A673 (cell line): Measurements from ENCODE around the gene ORMDL2. TPM values are rescaled to one million over a fixed set of nuclear protein-coding genes. Genes with fewer than 3 reads are reported as not detected.
A peak's percentile ranks its signal among the peaks of the same experiment; 100 is the strongest.

Experiments
- BruUV-seq: library from RNA; stranded (reverse); fragments of 400-500 nt; replicated peaks from 2 replicates; lab custom pipeline; 2021; lab: Mats Ljungman, UMichigan
- CTCF ChIA-PET: fragments of 300-600 bp; sonication (Branson Sonifier 250); formaldehyde crosslinking; loops from one replicate; lab custom pipeline; 2022; ENCODE audit warnings: antibody characterized with exemption; lab: Charles Lee
- POLR2A ChIA-PET: fragments of 300-600 bp; sonication (Branson Sonifier 250); formaldehyde crosslinking; loops from one replicate; lab custom pipeline; 2022; ENCODE audit warnings: antibody characterized with exemption; ENCODE audit not compliant: low non-redundant PET; lab: Charles Lee
- DNase-seq: peaks from one replicate; pipeline ENCODE4 v3.0.0-alpha.2; 2015; ENCODE audit warnings: low spot score
- H3K27ac ChIP-seq: fragments of 200-600 bp; sonication (generic); 2 replicates; pipeline ENCODE4 v1.5.1; 2016; ENCODE audit warnings: mixed run types, low read depth, mild to moderate bottlenecking, mixed read lengths, antibody characterized with exemption, low read length; ENCODE audit not compliant: poor library complexity, severe bottlenecking
- H3K27me3 ChIP-seq: fragments of 200-600 bp; sonication (generic); replicated peaks from 2 replicates; pipeline ENCODE4 v1.6.1; 2017; ENCODE audit warnings: mixed run types, low read depth, mild to moderate bottlenecking, mixed read lengths, antibody characterized with exemption, low read length; ENCODE audit not compliant: insufficient read depth, poor library complexity
- H3K36me3 ChIP-seq: fragments of 200-600 bp; sonication (generic); 2 replicates; pipeline ENCODE4 v1.6.1; 2016; ENCODE audit warnings: mixed run types, mild to moderate bottlenecking, mixed read lengths, antibody characterized with exemption, low read length; ENCODE audit not compliant: insufficient read depth, poor library complexity, severe bottlenecking
- H3K4me1 ChIP-seq: fragments of 200-600 bp; sonication (generic); 2 replicates; pipeline ENCODE4 v1.6.1; 2017; ENCODE audit warnings: mixed run types, mild to moderate bottlenecking, mixed read lengths, antibody characterized with exemption, low read length; ENCODE audit not compliant: insufficient read depth, poor library complexity, severe bottlenecking
- H3K4me3 ChIP-seq: fragments of 200-600 bp; sonication (generic); 2 replicates; pipeline ENCODE4 v1.5.1; 2016; ENCODE audit warnings: low read depth, mixed run types, mild to moderate bottlenecking, mixed read lengths, low read length; ENCODE audit not compliant: poor library complexity, severe bottlenecking
- H3K9me3 ChIP-seq: fragments of 200-600 bp; sonication (generic); 2 replicates; pipeline ENCODE4 v1.6.1; 2016; ENCODE audit warnings: mixed run types, low read depth, mild to moderate bottlenecking, mixed read lengths, antibody characterized with exemption, low read length; ENCODE audit not compliant: poor library complexity, severe bottlenecking
- EZH2 ChIP-seq: fragments of 200-600 bp; sonication (generic); IDR thresholded peaks from 2 replicates; pipeline ENCODE4 v1.6.1; 2017; ENCODE audit warnings: borderline replicate concordance, low read depth, mild to moderate bottlenecking, mixed read lengths, antibody characterized with exemption, low read length; ENCODE audit not compliant: poor library complexity, severe bottlenecking
- intact Hi-C: fragments of 100-400 bp; cut with micrococcal nuclease; formaldehyde crosslinking; loops from one replicate; pipeline ENCODE4 v1.10.0; 2022; ENCODE audit not compliant: unreplicated experiment
- total RNA-seq: library from RNA; stranded (reverse); gene quantifications from 2 replicates; pipeline ENCODE4 v1.2.3, GENCODE V29; 2021
- TF ChIP-seq, protein P1 (sequence below): fragments of 300-800, 200-600 bp; sonication (generic); conservative IDR thresholded peaks from 2 replicates; pipeline ENCODE4 v1.5.1; 2017; ENCODE audit warnings: low read depth, mild to moderate bottlenecking, antibody characterized with exemption, low read length, moderate library complexity, mixed read lengths

Gene ORMDL2
- total RNA-seq, 1 experiment from 2014 or later, result 32.3 TPM

DNA sequence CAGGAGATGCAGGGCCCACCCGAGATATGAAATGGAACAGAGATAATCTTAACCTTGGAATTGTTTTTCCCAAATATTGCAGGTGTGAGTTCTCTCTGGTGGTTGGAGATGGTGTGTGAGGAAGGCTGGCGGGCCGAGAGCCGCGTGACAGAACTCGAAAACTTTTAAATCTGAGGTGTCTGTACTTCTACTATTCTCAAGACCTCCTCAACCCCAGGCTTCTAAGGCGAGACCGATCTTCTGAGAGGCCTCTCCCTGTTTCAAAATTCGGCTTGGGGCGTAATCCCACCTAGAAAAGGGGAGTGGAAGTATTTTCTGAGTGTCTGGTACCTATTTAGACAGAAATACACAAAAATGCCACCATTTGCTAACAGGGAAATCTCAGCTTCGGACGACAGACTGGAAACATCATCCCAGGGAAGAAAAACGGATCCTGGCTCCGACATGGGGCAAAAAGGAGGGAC, 928 bp upstream of the ORMDL2 start:
- TF ChIP-seq, protein P1, sequence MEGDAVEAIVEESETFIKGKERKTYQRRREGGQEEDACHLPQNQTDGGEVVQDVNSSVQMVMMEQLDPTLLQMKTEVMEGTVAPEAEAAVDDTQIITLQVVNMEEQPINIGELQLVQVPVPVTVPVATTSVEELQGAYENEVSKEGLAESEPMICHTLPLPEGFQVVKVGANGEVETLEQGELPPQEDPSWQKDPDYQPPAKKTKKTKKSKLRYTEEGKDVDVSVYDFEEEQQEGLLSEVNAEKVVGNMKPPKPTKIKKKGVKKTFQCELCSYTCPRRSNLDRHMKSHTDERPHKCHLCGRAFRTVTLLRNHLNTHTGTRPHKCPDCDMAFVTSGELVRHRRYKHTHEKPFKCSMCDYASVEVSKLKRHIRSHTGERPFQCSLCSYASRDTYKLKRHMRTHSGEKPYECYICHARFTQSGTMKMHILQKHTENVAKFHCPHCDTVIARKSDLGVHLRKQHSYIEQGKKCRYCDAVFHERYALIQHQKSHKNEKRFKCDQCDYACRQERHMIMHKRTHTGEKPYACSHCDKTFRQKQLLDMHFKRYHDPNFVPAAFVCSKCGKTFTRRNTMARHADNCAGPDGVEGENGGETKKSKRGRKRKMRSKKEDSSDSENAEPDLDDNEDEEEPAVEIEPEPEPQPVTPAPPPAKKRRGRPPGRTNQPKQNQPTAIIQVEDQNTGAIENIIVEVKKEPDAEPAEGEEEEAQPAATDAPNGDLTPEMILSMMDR, result no peak
- TF ChIP-seq EZH2, result no peak
- H3K27me3 ChIP-seq, result no peaks in the 10 kb centered on the region
- H3K27ac ChIP-seq, result peak overlapping the region; percentile 75
- intact Hi-C loops, result loop anchor here (5.0 kb wide), 2 partner anchors 80 to 225 kb away; partner anchors contain the start of gene RPS26
- peaks cover 17% of the 10 kb centered on the region for H3K4me1 ChIP-seq
- ChIA-PET CTCF (interaction anchor here (0.5 to 1.5 kb wide), 4 partner anchors 78 to 241 kb away, joined by 3 to 7 read pairs (median 4); no protein-coding TSS in a partner anchor), POLR2A (interaction anchor here (1.4 kb wide), 1 partner anchor 13 kb away, joined by 15 read pairs; the partner anchor contains the start of gene DNAJC14)
- no peaks in the 10 kb centered on the region for H3K9me3 ChIP-seq
- peak; percentile 29 for DNase-seq
- peaks cover 54% of the 10 kb centered on the region for H3K36me3 ChIP-seq
- peak overlapping the region; percentile 71 for H3K4me3 ChIP-seq
- TSS peak; percentile 77 for BruUV-seq

DNA sequence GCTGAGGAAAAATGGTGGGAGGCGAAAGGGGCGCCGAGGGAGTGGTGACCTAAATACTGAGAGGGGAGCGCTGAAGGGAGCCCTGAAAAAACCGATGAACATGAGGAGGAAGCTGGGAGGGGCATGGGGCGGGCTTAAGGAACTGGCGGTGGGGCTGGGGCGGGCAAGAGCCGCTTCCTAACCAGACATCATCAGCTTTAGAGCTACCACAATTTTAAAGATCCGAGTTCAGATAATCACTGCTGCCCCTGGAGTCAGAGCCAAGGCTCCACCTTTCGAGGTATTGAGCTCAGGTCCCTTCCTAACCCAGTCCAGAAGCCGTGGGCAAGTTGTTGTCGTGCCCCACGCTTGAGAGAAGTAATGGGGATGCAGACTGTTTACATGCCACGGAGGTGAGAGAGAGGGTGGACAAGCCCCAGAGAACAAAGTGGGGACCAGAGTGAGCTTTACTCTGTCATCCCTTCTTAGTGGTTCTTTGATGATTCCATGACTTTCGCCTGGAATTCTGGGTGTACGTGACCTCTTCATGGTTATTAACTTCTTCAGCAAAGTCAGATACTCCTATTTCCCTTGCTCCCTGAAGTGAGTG, 393 bp downstream of the ORMDL2 start:
- H3K4me1 ChIP-seq, result peaks cover 17% of the 10 kb centered on the region
- H3K4me3 ChIP-seq, result peak overlapping the region; percentile 71
- POLR2A ChIA-PET, result interaction anchor here (1.4 kb wide), 1 partner anchor 12 kb away, joined by 15 read pairs; the partner anchor contains the start of gene DNAJC14
- DNase-seq, result no peak
- BruUV-seq, result TSS peak; percentile 48
- no peak for TF ChIP-seq EZH2
- TF ChIP-seq, protein P1, result no peak
- H3K27me3 ChIP-seq, result no peaks in the 10 kb centered on the region
- H3K36me3 ChIP-seq, result peaks cover 67% of the 10 kb centered on the region
- peak overlapping the region; percentile 49 for H3K27ac ChIP-seq
- intact Hi-C loops, result loop anchor here (5.0 kb wide), 2 partner anchors 81 to 224 kb away; partner anchors contain the start of gene RPS26
- CTCF ChIA-PET, result interaction anchor here (0.6 to 1.5 kb wide), 6 partner anchors 30 to 371 kb away, joined by 3 to 10 read pairs (median 4); partner anchors contain the start of gene SMARCC2
- H3K9me3 ChIP-seq, result no peaks in the 10 kb centered on the region

GRCh38 chr12:55818886-55819285, 1.0 kb downstream of the ORMDL2 start:
- CTCF ChIA-PET, result no interaction called here
- intact Hi-C loops, result loop anchor here (5.0 kb wide), 2 partner anchors 82 to 223 kb away; partner anchors contain the start of gene RPS26

More at GRCh38 chr12:55818886-55819285, 1.0 kb downstream of the ORMDL2 start:
- H3K4me1 ChIP-seq, result peaks cover 17% of the 10 kb centered on the region
- H3K27me3 ChIP-seq, result no peaks in the 10 kb centered on the region
- H3K36me3 ChIP-seq, result peaks cover 69% of the 10 kb centered on the region
- BruUV-seq, result no TSS peak
- no peaks in the 10 kb centered on the region for H3K9me3 ChIP-seq
- POLR2A ChIA-PET, result no interaction called here
- DNase-seq, result no peak
- TF ChIP-seq, protein P1, result no peak
- no peak for TF ChIP-seq EZH2
- peak overlapping the region; percentile 71 for H3K4me3 ChIP-seq
- peak overlapping the region; percentile 49 for H3K27ac ChIP-seq
